Endothelial cell of umbilical vein (primary cell): ENCODE measurements around the gene CEACAM6. TPM values are rescaled to one million over a fixed set of nuclear protein-coding genes. Genes with fewer than 3 reads are reported as not detected.

Experiments used
- BruUV-seq: library from RNA; stranded (reverse); fragments of 400-500 nt; replicated peaks from 2 replicates; lab custom pipeline; 2021; lab: Mats Ljungman, UMichigan
- CTCF ChIA-PET: fragments of 300-600, 350-600 bp; sonication (Branson Sonifier 250); formaldehyde crosslinking; loops from one replicate; lab custom pipeline; 2021; ENCODE audit warnings: antibody characterized with exemption, inconsistent platforms; lab: Charles Lee
- POLR2A ChIA-PET: fragments of 300-600, 350-600 bp; sonication (Branson Sonifier 250); formaldehyde crosslinking; loops from one replicate; lab custom pipeline; 2021; ENCODE audit warnings: antibody characterized with exemption, inconsistent platforms; lab: Charles Lee
- DNase-seq: peaks from one replicate; pipeline ENCODE4 v3.0.0-alpha.2; 2011; ENCODE audit warnings: low read depth, low spot score
- FAIRE-seq: peaks from 2 replicates; lab custom pipeline; 2011; peaks lifted over from hg19 to GRCh38; lab: Jason Lieb, UNC
- H2AFZ ChIP-seq: 2 replicates; pipeline ENCODE4 v1.6.0; 2012; ENCODE audit warnings: low read depth, low read length, control low read depth, inconsistent platforms
- H3K27ac ChIP-seq: 2 replicates; pipeline ENCODE4 v1.5.1; 2011; ENCODE audit warnings: low read depth, mild to moderate bottlenecking, control low read depth, low read length, moderate library complexity; ENCODE audit not compliant: insufficient read depth
- H3K27me3 ChIP-seq, 2 experiments: 2 replicates each; pipeline versions ENCODE4 v1.6.0 to v1.6.1; 2011; ENCODE audit warnings: low read length in 2 of 2, mixed read lengths in 1 of 2; ENCODE audit not compliant: control insufficient read depth in 2 of 2, insufficient read depth in 2 of 2
- H3K36me3 ChIP-seq, 2 experiments: 2 replicates in 1 of 2; 3 replicates in 1 of 2; pipeline ENCODE4 v1.5.1; 2011; ENCODE audit warnings: low read length in 2 of 2, mild to moderate bottlenecking in 1 of 2, moderate library complexity in 1 of 2; ENCODE audit not compliant: control insufficient read depth in 2 of 2, insufficient read depth in 2 of 2; ENCODE audit errors: extremely low read depth in 1 of 2
- H3K4me1 ChIP-seq: 3 replicates; pipeline ENCODE4 v1.5.1; 2011; ENCODE audit warnings: mild to moderate bottlenecking, low read length; ENCODE audit not compliant: control insufficient read depth, insufficient read depth; ENCODE audit errors: extremely low read depth
- H3K4me2 ChIP-seq: 2 replicates; pipeline ENCODE4 v1.6.1; 2011; ENCODE audit warnings: low read length, control low read depth, mixed read lengths; ENCODE audit not compliant: insufficient read depth
- H3K4me3 ChIP-seq, 3 experiments: fragments of 200-600 bp in 1 of 3; sonication (generic), shearing (Covaris generic) in 1 of 3; replicated peaks in 1 of 3; 2 replicates each; pipeline ENCODE4 v1.5.1; 2011 to 2016; ENCODE audit warnings: control low read depth in 3 of 3, low read length in 3 of 3, mild to moderate bottlenecking in 2 of 3, inconsistent platforms in 1 of 3, low read depth in 1 of 3, moderate library complexity in 1 of 3; ENCODE audit not compliant: insufficient read depth in 1 of 3
- H3K79me2 ChIP-seq: 2 replicates; pipeline ENCODE4 v1.6.0; 2012; ENCODE audit warnings: low read length, inconsistent platforms; ENCODE audit not compliant: control insufficient read depth, insufficient read depth
- H3K9ac ChIP-seq: replicated peaks from 2 replicates; pipeline ENCODE3; 2011; ENCODE audit warnings: low read length, control low read depth; ENCODE audit not compliant: insufficient read depth; ENCODE audit errors: extremely low read depth
- H3K9me1 ChIP-seq: replicated peaks from 3 replicates; pipeline ENCODE4 v1.6.0; 2011; ENCODE audit warnings: mild to moderate bottlenecking, low read length; ENCODE audit not compliant: control insufficient read depth, insufficient read depth; ENCODE audit errors: extremely low read depth
- H3K9me3 ChIP-seq: replicated peaks from 2 replicates; pipeline ENCODE4 v1.5.1; 2012; ENCODE audit warnings: low read length, inconsistent platforms; ENCODE audit not compliant: control insufficient read depth, insufficient read depth
- H4K20me1 ChIP-seq: replicated peaks from 2 replicates; pipeline ENCODE3; 2011; ENCODE audit warnings: mild to moderate bottlenecking, low read length; ENCODE audit not compliant: control insufficient read depth, insufficient read depth; ENCODE audit errors: extremely low read depth
- CTCF ChIP-seq, 2 donors: IDR thresholded peaks; 1 replicate in 1 of 2; 2 replicates in 1 of 2; pipeline ENCODE4 v1.5.1; 2011; ENCODE audit warnings: low read length in 2 of 2, mild to moderate bottlenecking in 2 of 2, moderate library complexity in 2 of 2, control low read depth in 1 of 2, inconsistent platforms in 1 of 2, low read depth in 1 of 2; ENCODE audit not compliant: insufficient read depth in 1 of 2; ENCODE audit errors: extremely low read depth in 1 of 2
- EZH2 ChIP-seq: IDR thresholded peaks from 2 replicates; pipeline ENCODE4 v1.6.1; 2012; ENCODE audit warnings: borderline replicate concordance, low read depth, mild to moderate bottlenecking, moderate library complexity, low read length, inconsistent platforms; ENCODE audit not compliant: severe bottlenecking
- FOS ChIP-seq: IDR thresholded peaks from 2 replicates; pipeline ENCODE4 v1.6.1; 2011; ENCODE audit warnings: mild to moderate bottlenecking, low read length, moderate library complexity, borderline replicate concordance; ENCODE audit not compliant: insufficient read depth
- GATA2 ChIP-seq: IDR thresholded peaks from 2 replicates; pipeline ENCODE4 v1.7.0; 2011; ENCODE audit warnings: low read depth, mild to moderate bottlenecking, moderate library complexity, mixed read lengths, low read length; ENCODE audit not compliant: insufficient read length, insufficient read depth
- JUN ChIP-seq: IDR thresholded peaks from 2 replicates; pipeline ENCODE4 v1.6.1; 2011; ENCODE audit warnings: borderline replicate concordance, low read depth; ENCODE audit not compliant: insufficient read length, insufficient read depth
- MYC ChIP-seq: IDR thresholded peaks from one replicate; pipeline ENCODE4 v1.6.1; 2011; ENCODE audit warnings: mild to moderate bottlenecking, low read depth, low read length
- POLR2A ChIP-seq: IDR thresholded peaks from 2 replicates; pipeline ENCODE4 v1.6.1; 2012; ENCODE audit warnings: low read depth, mild to moderate bottlenecking, control low read depth, low read length
- POLR2AphosphoS5 ChIP-seq: IDR thresholded peaks from 2 replicates; pipeline ENCODE4 v1.6.1; 2012; ENCODE audit warnings: low read depth, mild to moderate bottlenecking, control low read depth, low read length, moderate library complexity; ENCODE audit not compliant: insufficient read depth
- dilution Hi-C: fragments of 300-500 bp; cut with MboI; formaldehyde crosslinking; loops from one replicate; pipeline ENCODE4 v1.15.0; 2019; ENCODE audit warnings: low sequenced_read_pairs; ENCODE audit not compliant: extremely low pct_ligation_motif_present
- intact Hi-C: fragments of 100-400 bp; cut with micrococcal nuclease; formaldehyde crosslinking; loops from one replicate; pipeline ENCODE4 v1.10.0; 2022
- polyA plus RNA-seq, 4 experiments: library from polyadenylated mRNA; depleted of rRNA in 3 of 4; stranded (reverse) in 3 of 4; unstranded in 1 of 4; fragments of >200 nt; gene quantifications; 2 replicates each; pipeline versions ENCODE4 v1.2.1 to v1.2.3, GENCODE V29; 2011 to 2012; ENCODE audit warnings: missing spikeins in 1 of 4
- total RNA-seq: library from RNA; stranded (reverse); gene quantifications from 2 replicates; pipeline ENCODE4 v1.2.3, GENCODE V29; 2021
- TF ChIP-seq, protein P1 (sequence below): IDR thresholded peaks from 2 replicates; pipeline ENCODE4 v1.6.1; 2011; ENCODE audit not compliant: insufficient read depth, insufficient read length

The CEACAM6 gene
- total and polyA plus RNA-seq, 2 donors (not counting 3 experiments of a cell fraction or from before 2014, with no cell fraction given) = not detected

DNA sequence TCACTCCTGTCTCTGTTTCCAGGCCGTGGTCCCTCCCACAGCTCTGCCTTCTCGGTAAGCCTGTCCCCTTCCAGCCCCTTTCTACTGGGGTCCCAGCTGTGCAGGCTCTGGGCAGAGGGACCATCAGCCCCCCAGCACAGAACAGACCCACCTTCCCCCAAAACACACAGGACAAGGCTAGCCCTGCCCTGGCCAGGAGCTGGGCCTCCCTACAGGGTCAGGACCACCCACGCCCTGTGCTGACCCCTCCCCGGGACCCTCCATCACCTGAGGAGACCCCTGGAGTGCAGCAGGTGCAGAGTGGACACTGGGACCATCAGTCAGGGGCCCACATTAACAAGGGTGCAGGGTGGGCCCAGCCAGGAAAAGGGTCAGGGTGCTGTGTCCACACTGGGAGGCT is 55.0 kb downstream of the CEACAM6 start:
- no peaks in the 10 kb centered on the region for H4K20me1 ChIP-seq
- H2AFZ ChIP-seq = no peak overlapping the region
- POLR2A ChIA-PET = no interaction called here
- H3K9ac ChIP-seq = no peak overlapping the region
- BruUV-seq = no TSS peak
- H3K4me2 ChIP-seq = no peak overlapping the region
- no peaks in the 10 kb centered on the region for H3K27me3 ChIP-seq
- dilution Hi-C loops (no loop called here), intact Hi-C loops (no loop called here)
- no peaks in the 10 kb centered on the region for H3K9me1 ChIP-seq
- TF ChIP-seq POLR2AphosphoS5 (no peak), GATA2 (no peak)
- no peaks in the 10 kb centered on the region for H3K4me1 ChIP-seq
- H3K9me3 ChIP-seq = no peaks in the 10 kb centered on the region
- no peaks in the 10 kb centered on the region for H3K36me3 ChIP-seq
- CTCF ChIA-PET = interaction anchor here (1.0 to 1.8 kb wide), 3 partner anchors 15 to 56 kb away, joined by 5 to 10 read pairs (median 6); partner anchors contain the start of gene CEACAM6
- FAIRE-seq (no peak), DNase-seq (no peak)
- H3K79me2 ChIP-seq = no peaks in the 10 kb centered on the region
- no peak overlapping the region for H3K27ac ChIP-seq
- H3K4me3 ChIP-seq = no peak overlapping the region

- no peak overlapping the region for H3K4me3 ChIP-seq
- intact Hi-C loops = no loop called here
These were observed 55.7 kb downstream of the CEACAM6 start for GRCh38 chr19:41811036-41811435.

More at GRCh38 chr19:41811036-41811435, 55.7 kb downstream of the CEACAM6 start:
- no peaks in the 10 kb centered on the region for H3K9me1 ChIP-seq
- H3K9me3 ChIP-seq = no peaks in the 10 kb centered on the region
- ChIA-PET CTCF (interaction anchor here (1.0 to 1.8 kb wide), 3 partner anchors 16 to 57 kb away, joined by 5 to 10 read pairs (median 6); partner anchors contain the start of gene CEACAM6), POLR2A (no interaction called here)
- H3K27ac ChIP-seq = no peak overlapping the region
- H3K4me1 ChIP-seq = no peaks in the 10 kb centered on the region
- no peak for FAIRE-seq
- no peaks in the 10 kb centered on the region for H3K36me3 ChIP-seq
- no TSS peak for BruUV-seq
- no peaks in the 10 kb centered on the region for H4K20me1 ChIP-seq
- dilution Hi-C loops = no loop called here
- H3K27me3 ChIP-seq = no peaks in the 10 kb centered on the region
- no peak for DNase-seq
- TF ChIP-seq POLR2A (no peak), GATA2 (no peak), FOS (no peak), POLR2AphosphoS5 (no peak), EZH2 (no peak), MYC (no peak), JUN (no peak), CTCF (IDR thresholded peaks at IDR 0.05; ENCODE audit: extremely low read depth in 1 of 2, insufficient read depth in 1 of 2, low read depth in 1 of 2, low read length in 2 of 2) (no peak)
- TF ChIP-seq, protein P1, sequence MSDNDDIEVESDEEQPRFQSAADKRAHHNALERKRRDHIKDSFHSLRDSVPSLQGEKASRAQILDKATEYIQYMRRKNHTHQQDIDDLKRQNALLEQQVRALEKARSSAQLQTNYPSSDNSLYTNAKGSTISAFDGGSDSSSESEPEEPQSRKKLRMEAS = no peak
- H3K79me2 ChIP-seq = no peaks in the 10 kb centered on the region
- H2AFZ ChIP-seq = no peak overlapping the region
- no peak overlapping the region for H3K9ac ChIP-seq
- H3K4me2 ChIP-seq = no peak overlapping the region
